GM13976 (cell line): ENCODE results near the gene TADA2A.
"Not testable (repeated sequence)": the region's sequence is repeated elsewhere in the genome, so short reads cannot be mapped to it uniquely, and the experiment has no call there.

ENCODE experiments used
- DNase-seq: peaks from one replicate; pipeline ENCODE4 v3.0.0; 2012; ENCODE audit warnings: low spot score
- CTCF ChIP-seq: IDR thresholded peaks from 2 replicates; pipeline ENCODE4 v1.5.1; 2012; ENCODE audit warnings: borderline replicate concordance, mild to moderate bottlenecking; ENCODE audit not compliant: insufficient read depth; ENCODE audit errors: extremely low read depth, missing control alignments, control extremely low read depth
- in situ Hi-C: fragments of 300-500 bp; cut with MboI; formaldehyde crosslinking; loops from one replicate; pipeline ENCODE4 v1.12.0; 2022; ENCODE audit warnings: low sequenced_read_pairs, mixed read lengths, inconsistent platforms; ENCODE audit not compliant: unreplicated experiment

Gene TADA2A

GRCh38 chr17:37438141-37438540 is 31.5 kb downstream of the TADA2A start:
- no peak for TF ChIP-seq CTCF
- DNase-seq: no peak
- in situ Hi-C loops: no loop called here

GRCh38 chr17:37440424-37440823 is 33.7 kb downstream of the TADA2A start:
- DNase-seq: no peak
- no peak for TF ChIP-seq CTCF
- in situ Hi-C loops: no loop called here

- in situ Hi-C loops: not testable (repeated sequence)
- peak; percentile 55 for DNase-seq
These were observed 34.8 kb downstream of the TADA2A start for GRCh38 chr17:37441369-37442014.

- TF ChIP-seq CTCF: no peak
- DNase-seq: peak; percentile 46
- in situ Hi-C loops: no loop called here
These were observed 39.3 kb downstream of the TADA2A start for GRCh38 chr17:37446027-37446426.

GRCh38 chr17:37447641-37448040 is 41.0 kb downstream of the TADA2A start:
- TF ChIP-seq CTCF: no peak
- DNase-seq: no peak
- in situ Hi-C loops: no loop called here

- no peak for DNase-seq
- in situ Hi-C loops: no loop called here
- no peak for TF ChIP-seq CTCF
These were observed 43.4 kb downstream of the TADA2A start for GRCh38 chr17:37450112-37450511.

GRCh38 chr17:37457801-37458200 is 51.1 kb downstream of the TADA2A start:
- DNase-seq, in situ Hi-C loops: not testable (repeated sequence)

GRCh38 chr17:37458805-37459204 is 52.1 kb downstream of the TADA2A start:
- no peak for TF ChIP-seq CTCF
- DNase-seq: no peak
- in situ Hi-C loops: no loop called here
